NCI-H82 treated with DMSO at 0.1 percent for 48 hours (cell line): Measurements from ENCODE around the gene S100A8.
A peak's percentile ranks its signal among the peaks of the same experiment; 100 is the strongest.
"Not testable (repeated sequence)": the region's sequence is repeated elsewhere in the genome, so short reads cannot be mapped to it uniquely, and the experiment has no call there.

ENCODE experiments used
- DNase-seq: peaks from one replicate; lab custom pipeline; 2025; ENCODE audit not compliant: unreplicated experiment; lab: John Stamatoyannopoulos, UW

The S100A8 gene

GRCh38 chr1:153417136-153417888 lies 26.4 kb upstream of the S100A8 start:
- no peak for DNase-seq

GRCh38 chr1:153415850-153416570 lies 25.1 kb upstream of the S100A8 start, which contains the start of gene S100A7A:
Gene S100A7A (plus strand): TSS chr1:153416520. CDS start chr1:153418083, 1,563 bp downstream.
- DNase-seq = no peak

- not testable (repeated sequence) for DNase-seq
These were observed 23.1 kb upstream of the S100A8 start for GRCh38 chr1:153413961-153414360.

GRCh38 chr1:153407274-153407673 lies 16.4 kb upstream of the S100A8 start:
- not testable (repeated sequence) for DNase-seq

- DNase-seq = not testable (repeated sequence)
These were observed 15.1 kb upstream of the S100A8 start for GRCh38 chr1:153405825-153406599.

- no peak for DNase-seq
These were observed 13.9 kb upstream of the S100A8 start for GRCh38 chr1:153404768-153405167.

- DNase-seq = no peak
These were observed 13.3 kb upstream of the S100A8 start for GRCh38 chr1:153404086-153404635.

GRCh38 chr1:153403421-153404085 lies 12.7 kb upstream of the S100A8 start:
- no peak for DNase-seq

- no peak for DNase-seq
These were observed 11.4 kb upstream of the S100A8 start for GRCh38 chr1:153402226-153402625.

GRCh38 chr1:153401461-153401860 lies 10.6 kb upstream of the S100A8 start:
- no peak for DNase-seq

GRCh38 chr1:153400244-153400643 lies 9.4 kb upstream of the S100A8 start:
- DNase-seq = no peak

GRCh38 chr1:153399401-153400055 lies 8.7 kb upstream of the S100A8 start:
- DNase-seq = no peak

GRCh38 chr1:153397924-153398651 lies 7.2 kb upstream of the S100A8 start:
- no peak for DNase-seq

GRCh38 chr1:153397051-153397923 lies 6.4 kb upstream of the S100A8 start:
- DNase-seq = peak; percentile 31

GRCh38 chr1:153396461-153396860 lies 5.6 kb upstream of the S100A8 start:
- DNase-seq = no peak

- DNase-seq = no peak
These were observed 4.9 kb upstream of the S100A8 start for GRCh38 chr1:153395776-153396175.

- DNase-seq = no peak
These were observed 4.3 kb upstream of the S100A8 start for GRCh38 chr1:153395136-153395685.

GRCh38 chr1:153394391-153394790 lies 3.5 kb upstream of the S100A8 start:
- no peak for DNase-seq
